ENCODE measurements around the gene IFIT3.

DNA sequence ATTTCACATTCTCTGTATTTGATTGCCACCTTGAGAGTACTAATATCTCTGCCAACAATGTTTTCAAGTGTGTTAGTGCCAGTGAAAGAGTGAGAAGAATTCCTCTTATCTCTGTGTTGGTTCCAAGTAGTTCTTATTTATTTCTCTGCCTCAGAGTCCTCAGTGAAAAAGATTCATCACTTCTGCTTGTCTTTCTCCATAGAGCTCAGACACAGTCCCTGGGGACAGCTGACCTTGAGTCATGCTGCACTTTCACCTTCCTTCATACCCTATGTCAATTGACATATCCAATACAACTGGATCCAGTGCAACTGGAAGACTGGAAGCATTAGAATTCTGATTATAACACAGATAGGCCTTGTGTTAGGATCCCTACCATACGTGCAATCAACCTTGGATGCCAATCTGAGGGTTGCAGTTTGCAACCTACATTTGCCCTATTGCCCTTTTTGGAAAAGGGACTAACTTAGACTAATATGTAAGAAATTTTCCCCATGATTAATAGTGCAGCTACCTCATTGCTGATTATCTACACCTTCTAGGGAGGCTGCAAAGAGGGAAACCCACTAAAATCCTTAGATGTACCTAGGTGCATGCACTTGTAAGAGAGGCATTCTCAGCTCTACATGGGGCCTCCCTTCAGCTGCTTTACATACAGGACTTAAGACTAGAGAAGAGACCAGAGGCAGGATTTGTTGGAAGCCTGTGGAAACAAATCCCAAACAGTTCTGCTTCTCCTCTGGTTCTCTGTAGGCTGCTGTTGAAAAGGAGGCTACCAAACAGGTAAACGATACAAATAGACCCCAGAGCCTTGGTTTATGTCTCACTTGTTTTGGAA lies 17.5 kb upstream of the IFIT3 start:
- TF ChIP-seq, protein P1, sequence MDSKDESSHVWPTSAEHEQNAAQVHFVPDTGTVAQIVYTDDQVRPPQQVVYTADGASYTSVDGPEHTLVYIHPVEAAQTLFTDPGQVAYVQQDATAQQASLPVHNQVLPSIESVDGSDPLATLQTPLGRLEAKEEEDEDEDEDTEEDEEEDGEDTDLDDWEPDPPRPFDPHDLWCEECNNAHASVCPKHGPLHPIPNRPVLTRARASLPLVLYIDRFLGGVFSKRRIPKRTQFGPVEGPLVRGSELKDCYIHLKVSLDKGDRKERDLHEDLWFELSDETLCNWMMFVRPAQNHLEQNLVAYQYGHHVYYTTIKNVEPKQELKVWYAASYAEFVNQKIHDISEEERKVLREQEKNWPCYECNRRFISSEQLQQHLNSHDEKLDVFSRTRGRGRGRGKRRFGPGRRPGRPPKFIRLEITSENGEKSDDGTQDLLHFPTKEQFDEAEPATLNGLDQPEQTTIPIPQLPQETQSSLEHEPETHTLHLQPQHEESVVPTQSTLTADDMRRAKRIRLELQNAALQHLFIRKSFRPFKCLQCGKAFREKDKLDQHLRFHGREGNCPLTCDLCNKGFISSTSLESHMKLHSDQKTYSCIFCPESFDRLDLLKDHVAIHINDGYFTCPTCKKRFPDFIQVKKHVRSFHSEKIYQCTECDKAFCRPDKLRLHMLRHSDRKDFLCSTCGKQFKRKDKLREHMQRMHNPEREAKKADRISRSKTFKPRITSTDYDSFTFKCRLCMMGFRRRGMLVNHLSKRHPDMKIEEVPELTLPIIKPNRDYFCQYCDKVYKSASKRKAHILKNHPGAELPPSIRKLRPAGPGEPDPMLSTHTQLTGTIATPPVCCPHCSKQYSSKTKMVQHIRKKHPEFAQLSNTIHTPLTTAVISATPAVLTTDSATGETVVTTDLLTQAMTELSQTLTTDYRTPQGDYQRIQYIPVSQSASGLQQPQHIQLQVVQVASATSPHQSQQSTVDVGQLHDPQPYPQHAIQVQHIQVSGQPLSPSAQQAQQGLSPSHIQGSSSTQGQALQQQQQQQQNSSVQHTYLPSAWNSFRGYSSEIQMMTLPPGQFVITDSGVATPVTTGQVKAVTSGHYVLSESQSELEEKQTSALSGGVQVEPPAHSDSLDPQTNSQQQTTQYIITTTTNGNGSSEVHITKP (IDR thresholded peaks at IDR 0.05; ENCODE audit: partially characterized antibody) = no peak
- TF ChIP-seq TAF1 (IDR thresholded peaks at IDR 0.05; ENCODE audit: control insufficient read depth, extremely low read depth, insufficient read depth, low read length, severe bottlenecking) = no peak
- no peak for TF ChIP-seq SRF (CRISPR knock-in tag; IDR thresholded peaks at IDR 0.05)
- TF ChIP-seq EHMT2 (IDR thresholded peaks at IDR 0.05) = no peak
- no peak for TF ChIP-seq RFX5 (IDR thresholded peaks at IDR 0.05; ENCODE audit: low read depth, low read length)
- TF ChIP-seq CHD2 (IDR thresholded peaks at IDR 0.05; ENCODE audit: low read depth, low read length) = no peak
- no peak for TF ChIP-seq RFX1 (IDR thresholded peaks at IDR 0.05)
- no peak for TF ChIP-seq KDM1A (IDR thresholded peaks at IDR 0.05)
- no peak for TF ChIP-seq LCOR (CRISPR knock-in tag; IDR thresholded peaks at IDR 0.05)
- TF ChIP-seq, protein P2, sequence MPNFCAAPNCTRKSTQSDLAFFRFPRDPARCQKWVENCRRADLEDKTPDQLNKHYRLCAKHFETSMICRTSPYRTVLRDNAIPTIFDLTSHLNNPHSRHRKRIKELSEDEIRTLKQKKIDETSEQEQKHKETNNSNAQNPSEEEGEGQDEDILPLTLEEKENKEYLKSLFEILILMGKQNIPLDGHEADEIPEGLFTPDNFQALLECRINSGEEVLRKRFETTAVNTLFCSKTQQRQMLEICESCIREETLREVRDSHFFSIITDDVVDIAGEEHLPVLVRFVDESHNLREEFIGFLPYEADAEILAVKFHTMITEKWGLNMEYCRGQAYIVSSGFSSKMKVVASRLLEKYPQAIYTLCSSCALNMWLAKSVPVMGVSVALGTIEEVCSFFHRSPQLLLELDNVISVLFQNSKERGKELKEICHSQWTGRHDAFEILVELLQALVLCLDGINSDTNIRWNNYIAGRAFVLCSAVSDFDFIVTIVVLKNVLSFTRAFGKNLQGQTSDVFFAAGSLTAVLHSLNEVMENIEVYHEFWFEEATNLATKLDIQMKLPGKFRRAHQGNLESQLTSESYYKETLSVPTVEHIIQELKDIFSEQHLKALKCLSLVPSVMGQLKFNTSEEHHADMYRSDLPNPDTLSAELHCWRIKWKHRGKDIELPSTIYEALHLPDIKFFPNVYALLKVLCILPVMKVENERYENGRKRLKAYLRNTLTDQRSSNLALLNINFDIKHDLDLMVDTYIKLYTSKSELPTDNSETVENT (CRISPR knock-in tag; IDR thresholded peaks at IDR 0.05) = no peak
- no peak for TF ChIP-seq ZNF398 (CRISPR knock-in tag; IDR thresholded peaks at IDR 0.05)

Measured in K562 (cell line).